ENCODE results near the gene HMCN1.
A peak's percentile ranks its signal among the peaks of the same experiment; 100 is the strongest.
"Not testable (repeated sequence)": the region's sequence is repeated elsewhere in the genome, so short reads cannot be mapped to it uniquely, and the experiment has no call there.

Gene HMCN1

DNA sequence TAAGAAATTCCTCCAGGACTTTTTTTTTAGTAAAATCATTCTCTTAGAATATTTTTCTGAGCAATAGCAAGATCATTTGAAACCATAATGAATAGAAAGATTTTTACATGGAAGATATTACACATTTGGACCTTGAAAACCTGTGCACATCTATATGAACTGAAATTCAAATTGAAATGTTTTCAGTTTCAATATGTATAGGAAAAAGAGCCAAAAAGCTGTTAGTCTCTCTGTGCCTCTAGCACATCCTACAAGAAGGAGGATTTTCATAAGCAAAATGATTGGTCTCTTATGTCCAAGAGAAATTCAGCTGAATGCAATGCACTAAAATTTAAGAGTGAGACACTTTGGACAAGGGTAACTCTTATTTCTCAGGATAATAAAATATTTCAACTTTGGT lies 8.2 kb downstream of the HMCN1 start:
- DNase-seq = no peak

DNA sequence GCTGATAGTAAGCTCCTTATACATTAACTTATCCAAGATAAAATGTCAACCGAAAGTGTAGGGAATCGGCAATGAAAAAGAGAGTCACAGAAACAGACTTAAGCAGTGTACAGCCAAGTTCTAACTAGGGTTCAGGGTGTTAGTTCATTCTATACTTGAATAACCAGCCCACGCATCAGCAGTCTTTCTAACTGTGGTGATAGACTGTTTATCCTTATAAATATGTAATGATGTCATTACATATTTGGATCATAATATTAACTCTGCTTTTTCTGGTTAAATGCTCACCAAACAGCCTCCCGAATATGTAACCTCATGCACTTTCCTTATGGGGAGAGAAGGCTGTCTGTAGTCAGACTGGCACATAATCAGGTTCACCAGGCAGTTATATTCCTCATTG lies 11.0 kb downstream of the HMCN1 start:
- DNase-seq = no peak

DNA sequence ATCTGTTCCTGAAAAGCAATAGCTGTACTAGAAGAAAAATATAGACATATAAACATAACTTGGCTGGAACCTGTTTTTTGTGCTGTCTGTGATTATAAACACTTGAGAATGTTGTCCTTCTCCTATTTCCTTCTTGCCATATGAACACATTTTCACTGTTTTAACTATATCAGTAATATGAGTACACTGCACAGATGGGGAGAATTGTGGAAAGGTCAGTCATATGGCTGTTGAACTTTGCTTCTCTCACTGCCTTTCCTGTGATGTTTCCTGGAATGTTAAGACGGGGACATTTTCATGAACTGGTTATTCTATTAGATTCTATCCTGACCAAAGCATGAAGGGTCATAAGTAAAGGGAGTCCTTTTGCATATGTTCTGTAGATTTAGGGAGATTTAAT lies 24.9 kb downstream of the HMCN1 start:
- DNase-seq = no peak

DNA sequence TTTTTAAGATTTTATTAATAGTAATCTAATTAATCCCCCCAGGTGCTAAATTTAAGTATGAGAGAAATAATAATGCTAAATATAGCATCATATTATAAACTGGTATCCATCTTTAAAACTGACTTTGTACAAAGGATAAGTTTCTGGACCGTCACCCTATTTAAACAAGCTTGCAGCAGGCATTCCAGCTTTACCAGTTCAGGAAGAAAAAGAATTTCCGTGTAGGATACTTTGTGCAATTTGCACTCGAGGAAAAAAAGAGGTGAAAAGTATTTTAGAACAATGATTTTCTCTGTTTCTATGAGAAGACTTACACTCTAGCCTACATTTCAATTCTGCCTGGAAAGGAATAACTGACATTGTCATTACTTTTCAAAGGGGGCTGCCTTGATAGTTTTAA lies 27.6 kb downstream of the HMCN1 start:
- DNase-seq = no peak

DNA sequence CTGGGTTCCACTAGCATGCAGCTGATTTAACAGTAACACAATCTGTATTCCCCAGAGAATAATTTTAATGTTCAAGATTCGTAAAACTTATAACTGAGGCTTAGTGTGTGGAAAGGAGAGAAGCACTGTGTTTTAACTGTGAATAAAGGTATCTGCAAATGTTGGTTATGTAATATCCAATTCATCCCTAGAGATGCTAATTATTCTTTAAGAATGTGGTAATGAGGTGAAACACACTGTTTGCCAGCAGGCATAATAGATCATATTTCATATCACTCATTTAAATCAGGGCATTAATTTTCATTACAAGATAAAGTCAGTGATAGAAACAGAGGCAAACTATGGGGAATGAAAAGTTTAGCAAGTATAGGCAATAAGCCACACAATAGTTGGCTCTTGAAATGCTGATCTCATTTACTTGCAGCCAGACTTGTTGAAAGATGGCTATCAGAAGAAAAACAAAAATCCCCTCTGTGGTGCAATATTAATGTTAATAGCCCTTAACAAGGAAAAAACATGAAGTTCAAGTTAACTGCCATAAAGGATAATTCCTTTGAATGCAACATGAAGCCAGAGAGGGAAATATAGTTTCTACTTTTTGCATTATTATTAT lies 33.4 kb downstream of the HMCN1 start:
- no peak for DNase-seq

DNA sequence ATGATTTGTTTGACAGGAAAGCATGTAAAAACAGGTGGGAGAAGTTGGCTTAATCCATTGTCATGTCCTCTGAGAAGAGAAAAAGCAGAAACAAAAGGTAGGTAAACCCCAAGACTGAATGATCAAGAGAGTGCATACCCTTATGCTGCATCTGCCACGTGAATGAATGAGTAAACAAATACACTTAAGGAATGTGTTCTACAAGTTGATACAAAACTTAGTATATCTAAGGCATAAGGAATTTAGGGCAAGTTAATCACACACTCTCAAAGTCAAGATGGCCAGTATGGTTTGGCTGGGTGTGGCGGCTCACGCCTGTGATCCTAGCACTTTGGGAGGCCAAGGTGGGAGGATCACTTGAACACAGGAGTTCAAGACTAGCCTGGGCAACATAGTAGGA lies 34.2 kb downstream of the HMCN1 start:
- no peak for DNase-seq

DNA sequence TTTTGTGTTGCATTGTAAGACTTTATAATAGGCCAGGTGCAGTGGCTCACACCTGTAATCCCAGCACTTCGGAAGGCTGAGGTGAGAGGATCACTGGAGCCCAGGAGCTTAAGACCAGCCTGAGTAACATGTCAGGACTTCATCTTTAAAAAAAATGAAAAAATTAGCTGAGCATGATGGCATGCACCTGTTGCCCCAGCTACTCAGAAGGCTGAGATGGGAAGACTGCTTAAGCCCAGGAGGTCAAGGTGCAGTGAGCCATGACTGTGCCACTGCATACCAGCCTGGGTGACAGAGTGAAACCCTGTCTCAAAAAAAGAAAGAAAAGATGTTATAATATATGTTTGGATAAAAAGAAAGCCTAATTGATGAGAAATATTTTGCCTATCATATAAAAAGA lies 34.9 kb downstream of the HMCN1 start:
- DNase-seq = no peak

DNA sequence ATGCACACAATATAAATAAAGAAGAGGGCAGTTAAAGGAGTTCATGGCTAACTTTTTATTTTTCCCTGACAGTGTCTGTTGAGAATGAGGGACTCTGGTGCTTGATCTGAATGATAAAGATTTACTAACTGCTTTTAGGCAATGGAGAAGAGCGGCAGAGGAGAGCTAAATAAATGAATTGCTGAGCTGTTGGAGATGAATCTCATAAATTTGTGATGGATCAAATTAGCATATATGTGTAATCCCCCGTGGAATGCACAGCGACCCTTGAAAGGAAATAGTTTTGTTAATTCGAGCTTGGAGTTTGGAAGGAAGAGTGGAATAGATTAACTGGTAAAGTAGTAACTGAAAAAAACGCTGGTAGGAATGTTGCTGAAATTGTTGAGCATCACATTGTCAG lies 40.2 kb downstream of the HMCN1 start:
- no peak for DNase-seq

DNA sequence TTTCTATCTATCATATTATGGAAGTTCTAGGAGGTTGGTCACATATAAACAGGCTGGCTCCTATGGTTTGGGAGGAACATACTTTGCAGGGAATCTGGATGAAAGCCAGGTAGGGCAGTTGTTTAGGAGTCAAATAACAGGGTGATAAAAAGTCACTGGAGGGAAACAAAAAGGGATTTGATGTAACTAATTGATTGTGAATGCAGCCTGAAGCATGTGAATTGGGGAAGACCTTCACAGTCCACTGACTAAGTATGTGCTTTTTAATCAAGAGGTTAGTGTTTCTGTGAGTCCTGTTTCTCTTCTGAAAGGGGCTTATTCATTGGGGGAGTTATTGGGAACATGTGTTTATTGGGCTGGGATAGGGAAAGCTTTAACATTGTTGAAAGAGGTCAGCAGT lies 41.3 kb downstream of the HMCN1 start:
- DNase-seq = peak; percentile 23

DNA sequence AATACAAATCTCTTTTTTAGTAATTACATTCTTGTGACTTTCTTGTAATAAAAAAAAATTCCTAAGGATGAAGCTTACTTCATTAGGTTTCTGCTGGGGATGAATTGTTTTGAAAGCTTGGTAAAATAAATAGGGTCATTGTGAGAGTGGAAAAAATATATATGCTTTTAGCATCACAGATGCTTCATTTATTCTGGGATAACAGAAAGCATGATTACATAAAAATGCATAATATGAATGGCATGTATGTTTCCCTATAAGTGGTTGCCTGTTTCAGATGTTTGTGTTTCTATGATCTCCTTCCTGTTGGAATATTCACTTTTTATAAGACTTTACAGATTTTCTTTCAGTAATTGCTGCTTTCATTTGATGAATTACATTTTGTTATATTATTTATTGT lies 42.3 kb downstream of the HMCN1 start:
- DNase-seq = no peak

DNA sequence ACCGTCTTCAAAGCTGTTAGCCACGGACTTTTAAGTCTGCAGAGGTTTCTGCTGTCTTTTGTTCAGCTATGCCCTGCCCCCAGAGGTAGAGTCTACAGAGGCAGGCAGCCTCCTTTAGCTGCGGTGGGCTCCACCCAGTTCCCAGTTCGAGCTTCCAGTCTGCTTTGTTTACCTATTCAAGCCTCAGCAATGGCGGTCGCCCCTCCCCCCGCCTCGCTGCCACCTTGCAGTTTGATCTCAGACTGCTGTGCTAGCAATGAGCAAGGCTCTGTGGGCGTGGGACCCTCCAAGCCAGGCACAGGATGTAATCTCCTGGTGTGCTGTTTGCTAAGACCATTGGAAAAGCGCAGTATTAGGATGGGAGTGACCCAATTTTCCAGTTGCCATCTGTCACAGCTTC lies 49.7 kb downstream of the HMCN1 start:
- not testable (repeated sequence) for DNase-seq

DNA sequence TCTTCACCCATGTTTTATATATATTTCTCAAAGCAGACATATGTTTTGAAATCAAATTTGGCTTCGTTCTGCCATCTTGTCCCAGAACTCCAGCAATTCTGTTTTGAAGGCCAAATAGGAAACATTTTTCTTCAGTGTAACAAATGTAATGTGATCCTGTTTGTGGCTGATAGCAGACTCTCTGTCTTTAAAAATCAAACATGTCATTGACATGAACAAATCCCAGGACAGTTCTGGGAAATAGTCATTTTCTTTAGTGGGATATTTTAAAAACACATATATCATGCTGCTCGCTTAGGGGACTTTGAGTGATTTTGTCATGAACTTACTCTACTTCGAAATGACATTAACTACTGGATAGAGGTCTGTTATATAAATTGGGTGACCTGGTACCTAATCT lies 51.4 kb downstream of the HMCN1 start:
- DNase-seq = no peak

DNA sequence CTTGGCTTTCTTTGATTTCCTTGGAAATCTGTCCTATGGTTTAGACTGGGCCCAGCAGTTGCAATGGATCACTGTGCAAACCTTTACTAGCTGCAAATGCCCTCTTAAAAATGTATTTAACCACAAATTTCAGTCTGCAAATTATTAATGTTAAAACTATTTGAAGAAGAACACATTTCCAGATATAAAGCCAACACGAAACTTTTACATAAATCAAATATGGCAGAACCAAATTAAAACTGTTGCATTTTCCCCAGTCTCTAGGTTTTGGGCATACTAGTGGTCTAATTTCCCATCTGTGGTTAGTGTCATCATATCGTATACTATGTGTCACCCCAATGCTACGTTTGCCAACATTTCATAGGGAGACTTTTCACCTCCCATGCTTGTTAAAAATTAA lies 52.3 kb downstream of the HMCN1 start:
- no peak for DNase-seq

DNA sequence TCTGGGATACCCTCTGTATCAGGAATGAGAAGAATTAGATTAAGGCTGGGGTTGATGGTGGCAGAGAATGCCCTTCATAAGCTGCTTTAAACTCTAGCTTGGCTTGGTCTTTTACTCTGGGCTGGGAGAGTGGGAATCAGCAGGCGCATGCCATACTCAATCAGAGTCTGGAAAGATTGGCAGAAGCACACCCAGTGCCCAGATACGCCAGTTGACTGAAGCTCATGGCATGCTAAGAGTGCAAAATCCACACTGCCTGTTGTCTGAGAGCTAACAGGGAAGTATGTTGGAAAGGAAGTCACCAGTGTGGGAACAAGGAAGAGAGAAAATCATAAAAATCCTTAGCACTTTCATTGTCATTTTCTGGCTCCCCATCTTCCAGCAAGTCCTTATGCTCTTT lies 53.0 kb downstream of the HMCN1 start:
- DNase-seq = no peak

DNA sequence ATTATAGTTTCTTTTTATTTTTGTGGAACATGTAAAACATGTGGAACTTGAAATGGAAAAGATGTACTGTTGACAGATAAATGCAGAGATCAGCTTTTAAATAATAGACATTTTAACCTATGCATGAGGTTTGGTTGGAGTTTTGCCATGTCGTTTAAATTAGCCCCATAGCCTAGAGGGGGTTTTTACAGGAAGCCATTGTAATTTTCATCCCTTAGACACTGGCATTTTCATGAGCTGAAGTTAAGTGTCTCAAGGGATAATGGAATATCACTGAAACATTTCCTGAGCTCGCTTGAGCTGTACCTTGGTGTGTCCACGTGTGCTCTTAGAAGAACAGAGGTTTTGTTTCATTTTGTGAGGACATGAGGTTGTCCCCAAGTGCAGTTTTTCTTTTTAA lies 54.2 kb downstream of the HMCN1 start:
- DNase-seq = no peak

DNA sequence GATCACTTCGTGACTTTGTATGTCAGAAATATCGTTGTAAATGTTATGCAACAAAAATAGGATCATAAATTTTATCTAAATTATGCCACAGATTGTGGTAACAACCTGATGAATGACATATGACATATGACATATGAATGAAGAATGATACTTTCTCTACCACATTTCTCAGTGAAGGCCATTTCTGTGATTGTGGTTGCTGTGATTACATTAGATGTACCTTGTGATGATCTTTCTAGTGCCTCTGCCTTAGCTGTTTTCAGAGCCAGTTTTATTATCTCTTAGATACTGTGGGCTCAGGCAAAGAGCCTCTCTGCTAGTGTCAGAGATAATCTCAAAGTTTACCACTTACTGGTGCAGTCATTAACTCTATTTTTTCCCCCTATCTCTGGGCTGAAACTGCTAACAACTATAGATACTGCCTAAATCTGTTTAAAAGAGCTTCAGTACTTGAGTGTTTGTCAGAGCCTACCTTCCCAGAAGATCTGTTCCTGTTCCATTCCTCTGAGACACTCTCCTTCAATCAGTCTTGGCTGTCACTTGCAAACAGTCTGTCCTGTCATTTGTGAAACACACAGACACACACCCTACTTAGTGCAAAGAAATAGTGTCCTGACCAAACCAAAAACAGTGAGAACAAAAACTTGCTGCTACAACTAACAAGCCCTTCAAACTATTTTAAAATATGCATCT lies 55.5 kb downstream of the HMCN1 start:
- DNase-seq = no peak

DNA sequence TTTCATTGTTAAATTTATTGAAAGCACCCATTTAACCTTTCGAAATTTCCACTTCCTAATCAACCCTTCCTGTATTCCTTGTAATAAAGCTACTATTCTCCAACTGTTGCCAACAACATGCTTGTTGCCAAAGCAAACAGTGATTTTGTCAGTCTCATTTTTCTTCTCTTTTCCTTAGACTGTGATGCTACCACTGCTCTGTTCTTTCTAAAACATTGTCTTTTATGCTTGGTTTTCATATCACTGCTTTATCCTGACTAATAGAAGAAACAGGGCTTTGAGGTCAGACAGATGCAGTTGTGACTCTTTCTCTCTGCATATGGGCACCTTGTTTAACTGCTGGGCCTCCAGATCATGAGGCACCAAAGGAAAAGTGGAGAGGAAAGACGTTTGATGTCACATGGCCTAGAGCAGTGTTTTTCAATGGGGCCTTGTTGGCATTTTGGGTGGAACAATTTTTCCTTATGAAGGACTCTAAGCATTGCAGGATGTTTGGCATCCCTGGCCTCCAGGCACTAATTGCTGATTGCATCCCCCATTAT lies 56.1 kb downstream of the HMCN1 start:
- no peak for DNase-seq

DNA sequence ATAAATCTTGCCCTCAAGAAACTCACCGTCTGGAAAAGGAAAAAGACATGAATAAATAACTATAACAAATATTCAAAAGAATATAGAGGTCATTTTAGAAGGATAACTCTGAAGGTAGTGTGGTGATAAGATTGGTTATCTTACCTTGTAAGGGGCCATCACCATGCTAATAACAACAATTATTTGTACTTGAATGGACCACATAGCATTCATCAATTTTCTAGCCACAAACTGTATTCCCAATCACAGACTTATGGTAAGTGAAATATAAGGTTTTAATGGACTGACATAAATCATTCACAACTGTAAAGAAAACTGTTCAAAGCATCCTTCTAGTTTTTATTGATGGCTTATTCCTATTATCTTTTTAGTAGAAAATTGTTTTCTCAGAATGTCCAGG lies 57.8 kb downstream of the HMCN1 start:
- DNase-seq = no peak

DNA sequence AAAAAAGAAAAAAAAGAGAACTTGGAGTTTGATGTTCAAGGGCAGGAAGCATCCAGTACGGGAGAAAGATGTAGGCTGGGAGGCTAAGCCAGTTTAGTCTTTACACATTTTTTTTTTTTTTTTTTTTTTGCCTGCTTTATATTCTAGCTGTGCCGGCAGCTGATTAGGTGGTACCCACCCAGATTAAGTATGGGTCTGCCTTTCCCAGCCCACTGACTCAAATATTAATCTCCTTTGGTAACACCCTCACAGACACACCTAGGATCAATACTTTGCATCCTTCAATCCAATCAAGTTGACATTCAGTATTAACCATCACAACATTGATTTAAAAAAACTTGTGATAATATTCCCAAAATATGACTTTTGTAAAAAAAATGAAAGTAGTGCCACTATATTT lies 60.3 kb downstream of the HMCN1 start:
- not testable (repeated sequence) for DNase-seq

DNA sequence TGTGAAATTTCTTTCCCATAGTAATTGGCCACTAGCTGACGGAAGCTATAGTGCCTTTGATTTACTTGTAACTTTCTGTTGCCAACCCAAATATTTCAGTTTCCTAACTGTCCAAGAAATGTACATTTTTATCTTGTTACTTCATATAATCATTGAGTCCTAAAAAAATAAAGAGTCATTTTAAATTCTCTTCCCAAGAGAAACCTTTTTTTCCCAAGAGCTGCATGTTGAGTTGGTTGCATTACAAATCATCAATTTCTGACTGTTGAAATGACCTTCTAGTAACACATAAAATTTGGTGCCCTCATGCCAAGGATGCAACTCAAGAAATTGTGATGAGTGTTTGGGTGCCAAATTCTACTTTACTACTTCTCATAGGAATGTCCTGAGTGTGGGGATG lies 61.0 kb downstream of the HMCN1 start:
- no peak for DNase-seq

DNA sequence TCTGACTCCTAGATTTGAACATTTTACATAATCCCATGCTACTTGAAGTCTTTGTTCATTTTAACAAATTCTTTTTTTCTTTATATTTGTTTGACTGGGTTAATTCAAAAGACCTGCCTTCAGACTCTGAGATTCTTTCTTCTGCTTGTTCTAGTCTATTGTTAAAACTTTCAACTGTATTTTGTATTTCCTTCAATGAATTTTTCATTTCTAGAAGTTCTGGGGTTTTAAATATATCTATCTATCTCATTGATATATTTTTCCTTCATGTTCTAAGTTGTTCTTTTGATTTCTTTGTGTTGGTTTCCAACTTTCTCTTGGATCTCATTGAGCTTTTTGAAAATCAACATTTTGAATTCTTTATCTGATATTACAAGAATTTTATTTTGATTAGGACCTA lies 64.3 kb downstream of the HMCN1 start:
- no peak for DNase-seq

DNA sequence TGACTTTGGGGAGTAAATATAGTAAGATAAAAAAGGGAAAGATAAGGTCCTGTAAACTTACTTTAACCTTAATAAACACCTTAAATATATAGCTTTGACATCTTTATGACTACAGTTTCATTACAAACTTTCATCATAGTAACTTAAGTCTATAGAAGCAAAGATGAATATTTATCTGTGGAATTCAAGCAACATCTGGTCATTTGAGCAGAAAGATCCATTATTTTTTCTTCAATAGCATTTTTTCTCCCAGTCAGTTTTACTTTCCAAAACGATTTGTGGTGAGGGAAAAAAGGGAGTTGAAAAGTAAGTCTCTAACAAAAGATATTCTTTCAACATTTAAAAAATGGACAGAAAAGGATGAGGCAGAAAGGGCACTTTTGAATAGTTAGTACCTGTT lies 69.0 kb downstream of the HMCN1 start:
- no peak for DNase-seq

DNA sequence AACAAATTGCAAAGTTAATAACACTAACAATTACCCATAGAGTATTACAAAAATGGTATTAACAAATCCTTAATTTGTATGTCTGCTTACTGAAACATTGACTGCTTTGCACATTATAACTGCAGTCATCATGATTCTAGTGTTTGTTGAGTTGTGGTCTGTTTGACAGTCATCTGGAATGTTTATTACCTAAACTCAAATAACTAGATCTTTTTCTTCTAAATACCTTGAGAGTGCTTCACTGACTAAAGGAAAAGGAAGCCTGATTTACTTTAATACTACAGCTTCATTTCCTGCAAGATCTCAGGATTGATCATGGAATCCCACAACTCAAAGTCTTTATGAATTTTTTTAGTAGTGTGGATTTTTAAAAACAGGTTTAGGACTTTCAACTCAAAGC lies 70.0 kb downstream of the HMCN1 start:
- no peak for DNase-seq

DNA sequence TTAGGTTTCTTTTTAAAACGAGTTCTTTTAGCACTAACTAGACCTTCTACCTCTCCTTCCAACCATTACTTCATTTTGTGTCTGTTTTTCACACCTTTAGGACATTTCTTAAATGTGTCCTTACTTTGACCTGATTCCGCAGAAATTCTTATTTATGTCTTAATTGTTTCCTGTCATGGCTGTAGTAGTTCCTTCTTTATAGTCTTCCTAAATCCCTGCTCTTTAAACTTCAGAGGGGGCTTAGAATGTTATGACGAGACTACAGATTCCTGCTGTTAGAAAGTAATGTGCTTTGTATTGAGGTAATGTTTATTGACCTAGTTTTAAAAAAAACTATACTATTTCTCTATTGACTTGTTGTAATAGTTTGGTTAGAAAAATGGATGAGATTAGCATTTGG lies 70.4 kb downstream of the HMCN1 start:
- DNase-seq = no peak

DNA sequence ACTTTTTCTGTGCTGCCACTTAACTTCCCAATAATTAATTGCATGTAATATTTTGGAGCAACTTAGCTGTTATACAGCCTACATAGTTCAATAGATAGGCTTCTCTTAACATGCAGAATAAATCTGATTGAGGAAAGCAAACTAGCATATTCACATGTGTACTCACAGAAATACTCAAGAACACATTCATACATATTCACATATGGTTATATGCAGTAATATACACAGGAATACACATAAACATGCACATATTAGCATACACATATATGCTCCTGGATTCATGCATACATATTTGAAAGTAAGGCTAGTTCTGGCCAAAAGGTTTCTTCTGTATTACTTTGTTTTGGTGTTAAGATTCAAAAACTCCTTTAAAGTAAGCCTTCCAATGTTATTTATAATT lies 73.1 kb downstream of the HMCN1 start:
- DNase-seq = no peak

All from right hindlimb (tissue), 1 donor.